Measurements from ENCODE around the gene COL2A1.

DNA sequence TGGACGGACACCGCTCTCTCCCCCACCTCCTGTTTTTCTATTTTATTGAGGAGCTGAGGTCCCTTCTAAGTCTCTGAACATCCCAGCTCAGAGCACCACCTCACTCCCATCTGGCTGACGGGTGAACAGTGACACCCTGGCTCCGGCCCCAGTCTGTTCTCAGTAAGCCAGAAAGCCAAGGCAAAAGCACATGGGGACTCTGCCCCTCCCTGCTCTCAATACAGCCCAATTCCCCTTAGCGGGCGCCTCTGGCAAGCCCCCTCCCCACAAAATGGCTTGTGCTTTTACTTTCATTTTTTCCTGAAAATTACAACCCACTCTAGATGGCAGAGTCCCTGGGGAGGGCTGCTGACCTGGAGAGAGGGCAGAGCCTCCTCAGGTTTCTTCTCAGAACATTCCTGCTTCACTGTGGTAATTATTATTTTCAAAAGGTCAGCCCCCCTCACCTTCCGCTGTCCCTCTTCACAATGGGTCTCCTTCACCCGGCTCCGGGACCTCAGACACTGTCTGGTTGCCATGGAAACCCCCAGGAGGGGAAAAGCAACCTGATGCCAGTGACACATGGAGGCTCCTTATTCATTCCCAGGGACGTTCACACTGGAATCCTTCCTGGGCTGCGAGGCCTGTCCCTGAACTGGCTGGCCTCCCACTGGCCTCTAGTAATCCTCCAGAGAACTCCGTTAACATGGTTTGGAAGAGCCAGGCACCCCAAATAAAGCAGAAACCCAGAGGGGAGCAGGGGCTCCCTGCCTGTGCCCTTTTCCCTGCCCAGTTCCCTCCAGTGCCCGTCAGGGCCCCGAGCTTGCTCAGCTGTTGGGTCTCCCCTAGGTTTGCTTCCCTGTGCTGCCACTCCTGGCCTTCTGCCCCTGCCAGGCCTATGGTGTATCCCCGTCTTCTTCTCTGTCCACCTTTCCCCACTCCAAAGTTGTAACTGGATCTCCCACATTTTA lies 15.9 kb downstream of the COL2A1 start:
- TF ChIP-seq POLR2A (IDR thresholded peaks at IDR 0.05): no peak
- TF ChIP-seq, protein P1, sequence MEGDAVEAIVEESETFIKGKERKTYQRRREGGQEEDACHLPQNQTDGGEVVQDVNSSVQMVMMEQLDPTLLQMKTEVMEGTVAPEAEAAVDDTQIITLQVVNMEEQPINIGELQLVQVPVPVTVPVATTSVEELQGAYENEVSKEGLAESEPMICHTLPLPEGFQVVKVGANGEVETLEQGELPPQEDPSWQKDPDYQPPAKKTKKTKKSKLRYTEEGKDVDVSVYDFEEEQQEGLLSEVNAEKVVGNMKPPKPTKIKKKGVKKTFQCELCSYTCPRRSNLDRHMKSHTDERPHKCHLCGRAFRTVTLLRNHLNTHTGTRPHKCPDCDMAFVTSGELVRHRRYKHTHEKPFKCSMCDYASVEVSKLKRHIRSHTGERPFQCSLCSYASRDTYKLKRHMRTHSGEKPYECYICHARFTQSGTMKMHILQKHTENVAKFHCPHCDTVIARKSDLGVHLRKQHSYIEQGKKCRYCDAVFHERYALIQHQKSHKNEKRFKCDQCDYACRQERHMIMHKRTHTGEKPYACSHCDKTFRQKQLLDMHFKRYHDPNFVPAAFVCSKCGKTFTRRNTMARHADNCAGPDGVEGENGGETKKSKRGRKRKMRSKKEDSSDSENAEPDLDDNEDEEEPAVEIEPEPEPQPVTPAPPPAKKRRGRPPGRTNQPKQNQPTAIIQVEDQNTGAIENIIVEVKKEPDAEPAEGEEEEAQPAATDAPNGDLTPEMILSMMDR (IDR thresholded peaks at IDR 0.05): no peak
- TF ChIP-seq POLR2AphosphoS5 (IDR thresholded peaks at IDR 0.05): no peak

All from stomach (tissue), 4 donors.